Activated CD4-positive, alpha-beta T cell treated with anti-CD3 and anti-CD28 coated beads, Interleukin-2, amount 50 U/mL, for 24 hours (primary cell): Measurements from ENCODE around the gene ZNF135.

Experiments used
- DNase-seq, 2 donors: peaks; one replicate each; pipeline ENCODE4 v3.0.0-alpha.2; 2020; ENCODE audit warnings: low read depth in 1 of 2, low spot score in 1 of 2

The ZNF135 gene

GRCh38 chr19:58091251-58091995, 32.3 kb downstream of the ZNF135 start:
- DNase-seq, result no peak

GRCh38 chr19:58093071-58093470, 34.0 kb downstream of the ZNF135 start:
- no peak for DNase-seq

- no peak for DNase-seq
Observed at GRCh38 chr19:58095328-58095727, 36.2 kb downstream of the ZNF135 start.

GRCh38 chr19:58096884-58097283, 37.8 kb downstream of the ZNF135 start:
- no peak for DNase-seq

- no peak for DNase-seq
Observed at GRCh38 chr19:58097349-58097748, 38.3 kb downstream of the ZNF135 start.

- DNase-seq, result peak; percentile 84 to 94
Observed at GRCh38 chr19:58097781-58098681, 38.9 kb downstream of the ZNF135 start, which contains the start of gene ZSCAN18. TSS of gene ZSCAN18 (minus strand) at chr19:58098231. CDS start at chr19:58090267, 7,964 bp downstream.

- no peak for DNase-seq
Observed at GRCh38 chr19:58098682-58098998, 39.6 kb downstream of the ZNF135 start.

- DNase-seq, result no peak
Observed at GRCh38 chr19:58107778-58108545, 48.9 kb downstream of the ZNF135 start.

- DNase-seq, result no peak
Observed at GRCh38 chr19:58108546-58108817, 49.4 kb downstream of the ZNF135 start.

GRCh38 chr19:58117841-58118575, 58.9 kb downstream of the ZNF135 start:
- DNase-seq, result no peak

- no peak for DNase-seq
Observed at GRCh38 chr19:58118979-58119733, 60.1 kb downstream of the ZNF135 start.
